HG02885 (cell line): ENCODE measurements around the gene MFAP3.
"Not testable (repeated sequence)": the region's sequence is repeated elsewhere in the genome, so short reads cannot be mapped to it uniquely, and the experiment has no call there.

Source experiments
- ATAC-seq: cut with Tn5 transposase; IDR thresholded peaks from one replicate; pipeline ENCODE4 v1.9.1; 2021; ENCODE audit warnings: mild to moderate bottlenecking; ENCODE audit not compliant: unreplicated experiment, poor library complexity

Gene MFAP3

DNA sequence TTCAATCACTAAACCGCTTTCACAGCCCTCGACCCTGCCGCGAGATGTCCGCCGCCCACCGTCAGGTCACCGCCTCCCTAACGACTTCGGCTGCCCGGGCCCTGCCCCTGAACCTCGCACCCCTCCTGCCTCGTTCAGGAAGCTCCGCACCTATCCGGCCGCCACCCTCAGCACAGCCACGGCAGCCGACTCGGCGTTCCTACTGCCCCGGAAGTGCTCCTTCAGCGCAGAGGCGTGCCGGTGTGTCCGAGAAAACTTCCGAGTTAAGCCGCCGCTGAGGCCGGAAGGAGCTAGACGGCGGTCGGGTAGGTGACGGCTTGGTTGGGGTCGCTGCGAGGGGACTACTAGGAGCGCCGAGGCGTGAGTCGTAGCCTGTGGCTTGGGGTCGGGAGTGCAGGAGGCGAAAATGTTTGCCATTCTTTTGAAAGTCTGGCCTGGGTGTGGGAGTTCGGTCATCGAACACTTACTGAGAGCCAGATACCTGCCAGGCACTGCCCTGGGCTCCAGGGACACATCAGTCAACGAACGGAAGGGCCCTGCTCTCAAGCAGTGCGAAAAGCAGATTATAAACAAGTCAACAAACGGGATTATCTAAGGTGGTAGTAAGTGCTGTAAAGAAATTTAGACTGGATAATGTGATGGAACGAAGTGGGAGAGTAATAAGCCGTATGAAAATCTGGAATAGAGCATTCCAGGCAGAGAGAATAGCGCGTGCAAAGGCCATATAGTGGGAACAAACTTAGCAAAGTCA lies at the start of gene MFAP3, which contains the start of gene FAM114A2:
Gene MFAP3, plus strand, starts transcription at position 261 of the 751 bp plus-strand sequence. CDS start 10,756 bp downstream, outside the sequence.
Gene FAM114A2, minus strand, starts transcription at position 204 of the 751 bp plus-strand sequence. CDS start 3,957 bp downstream, outside the sequence.
- peak; percentile 98 for ATAC-seq

GRCh38 chr5:153991168-153991567 lies 47.6 kb upstream of the MFAP3 start:
- ATAC-seq, result no peak

- no peak for ATAC-seq
Observed at GRCh38 chr5:153998010-153998409, 40.8 kb upstream of the MFAP3 start.

GRCh38 chr5:153998768-153999167 lies 40.0 kb upstream of the MFAP3 start:
- ATAC-seq, result no peak

GRCh38 chr5:153999995-154000394 lies 38.8 kb upstream of the MFAP3 start:
- no peak for ATAC-seq

- ATAC-seq, result no peak
Observed at GRCh38 chr5:154000703-154001102, 38.1 kb upstream of the MFAP3 start.

- ATAC-seq, result no peak
Observed at GRCh38 chr5:154002093-154002492, 36.7 kb upstream of the MFAP3 start.

- no peak for ATAC-seq
Observed at GRCh38 chr5:154002511-154003020, 36.2 kb upstream of the MFAP3 start.

DNA sequence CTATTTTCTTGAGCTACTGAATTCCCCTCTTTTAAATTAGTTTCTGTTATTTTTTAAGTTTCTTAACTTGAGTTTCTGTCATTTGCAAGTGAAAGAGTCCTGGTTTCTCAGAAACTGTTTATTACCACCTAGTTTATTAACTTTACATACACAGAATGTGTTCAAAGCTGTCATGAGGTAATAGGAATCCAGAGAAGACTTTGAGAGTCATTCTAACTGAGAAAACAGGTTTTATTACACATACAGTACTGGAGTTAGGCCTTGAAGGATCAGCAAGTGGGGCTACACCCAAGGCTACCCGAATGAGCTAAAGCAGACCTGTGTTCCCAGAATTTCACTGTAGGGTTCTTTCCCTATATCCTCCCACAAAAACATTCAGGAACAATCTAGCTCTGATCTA lies 33.1 kb upstream of the MFAP3 start:
- ATAC-seq, result no peak

DNA sequence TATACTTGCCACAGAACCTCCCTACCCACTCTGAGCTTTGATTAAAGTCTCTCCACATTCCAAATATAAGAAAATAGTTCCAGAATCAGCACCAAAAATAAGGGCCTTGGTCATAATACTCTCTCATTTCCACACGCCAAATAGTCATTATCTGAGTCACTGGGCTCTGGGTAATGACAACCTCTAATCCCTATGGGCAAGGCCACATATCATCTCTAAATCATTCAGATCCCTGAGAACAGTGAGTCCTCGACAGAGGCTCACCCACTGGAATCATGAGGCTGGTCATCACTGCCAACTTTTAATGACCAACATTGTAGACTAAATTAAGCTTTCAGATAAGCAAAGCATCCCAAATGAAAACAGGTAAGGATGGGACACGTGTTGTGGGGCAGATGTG lies 28.1 kb upstream of the MFAP3 start:
- no peak for ATAC-seq

GRCh38 chr5:154015071-154015693 lies 23.6 kb upstream of the MFAP3 start:
- no peak for ATAC-seq

DNA sequence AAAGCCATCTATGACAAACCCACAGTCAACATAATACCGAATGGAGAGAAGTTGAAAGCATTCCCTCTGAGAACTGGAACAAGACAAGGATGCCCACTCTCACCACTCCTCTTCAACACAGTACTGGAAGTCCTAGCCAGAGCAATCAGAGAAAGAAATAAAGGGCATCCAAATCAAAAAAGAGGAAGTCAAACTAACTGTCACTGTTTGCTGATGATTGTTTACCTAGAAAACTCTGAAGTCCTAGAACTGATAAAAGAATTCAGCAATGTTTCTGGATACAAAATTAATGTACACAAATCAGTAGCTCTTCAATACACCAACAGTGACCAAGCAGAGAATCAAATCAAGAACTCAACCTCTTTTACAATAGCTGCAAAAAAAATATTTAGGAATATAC lies 19.8 kb upstream of the MFAP3 start:
- ATAC-seq, result not testable (repeated sequence)

GRCh38 chr5:154025951-154026350 lies 12.8 kb upstream of the MFAP3 start:
- no peak for ATAC-seq

GRCh38 chr5:154031937-154032489 lies 6.8 kb upstream of the MFAP3 start:
- ATAC-seq, result no peak

DNA sequence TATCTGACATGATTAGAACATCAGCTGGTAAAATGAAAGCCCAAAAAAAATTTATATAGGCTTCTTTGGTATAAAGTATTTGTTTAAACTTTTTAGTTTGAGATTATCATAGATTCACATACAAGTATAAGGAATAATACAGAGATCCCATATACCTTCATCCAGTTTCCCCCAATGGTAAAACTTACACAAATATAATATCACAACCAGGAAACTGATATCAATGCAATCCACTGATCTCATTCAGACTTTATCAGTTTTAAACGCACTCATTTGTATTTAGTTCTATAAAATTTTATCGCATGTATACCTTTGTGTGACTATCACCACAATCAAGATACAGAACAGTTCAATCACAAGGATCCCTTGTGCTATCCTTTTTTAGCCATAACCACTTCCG lies 3.8 kb upstream of the MFAP3 start:
- ATAC-seq, result no peak

GRCh38 chr5:154038261-154038706 lies 483 bp upstream of the MFAP3 start:
- peak; percentile 65 for ATAC-seq

GRCh38 chr5:154039458-154039829 lies 677 bp downstream of the MFAP3 start:
- ATAC-seq, result no peak

GRCh38 chr5:154042766-154043165 lies 4.0 kb downstream of the MFAP3 start:
- no peak for ATAC-seq

- ATAC-seq, result no peak
Observed at GRCh38 chr5:154044099-154044498, 5.3 kb downstream of the MFAP3 start.

DNA sequence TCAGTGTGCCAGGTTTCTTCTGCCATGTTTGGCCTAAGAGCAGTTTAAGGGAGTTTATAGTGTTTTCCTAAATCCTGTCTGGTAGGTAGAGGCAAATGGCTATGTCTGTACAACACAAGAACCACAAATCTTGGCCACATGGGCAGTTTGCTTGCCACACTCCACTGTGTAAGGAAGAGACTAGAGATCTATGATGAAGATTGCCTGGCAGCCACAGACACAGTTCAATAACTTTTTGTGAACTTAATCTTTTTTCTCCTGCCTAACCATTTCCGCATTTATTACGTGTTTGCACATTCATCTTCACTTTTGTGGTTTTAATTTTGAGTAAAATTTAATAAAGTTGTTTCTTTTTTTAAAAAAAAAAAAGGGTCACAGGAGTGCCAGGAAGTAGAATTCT lies 5.8 kb downstream of the MFAP3 start:
- no peak for ATAC-seq

- no peak for ATAC-seq
Observed at GRCh38 chr5:154046486-154046885, 7.7 kb downstream of the MFAP3 start.
